HEK293 (cell line): Measurements from ENCODE around the gene VWF.
"Not testable (repeated sequence)": the region's sequence is repeated elsewhere in the genome, so short reads cannot be mapped to it uniquely, and the experiment has no call there.

Source experiments
- CTCF ChIP-seq: fragments of 450-650 bp; formaldehyde crosslinking; IDR thresholded peaks from 2 replicates; pipeline ENCODE4 v1.5.1; 2016; ENCODE audit warnings: missing biosample characterization, missing genetic modification characterization
- HOXA7 ChIP-seq: sonication (generic); formaldehyde crosslinking; IDR thresholded peaks from 2 replicates; pipeline ENCODE4 v1.8.1; 2022; ENCODE audit warnings: missing genetic modification reagents, borderline replicate concordance
- REST ChIP-seq: fragments of 450-650 bp; formaldehyde crosslinking; IDR thresholded peaks from 2 replicates; pipeline ENCODE4 v1.5.1; 2016; ENCODE audit warnings: missing biosample characterization, missing genetic modification characterization
- SALL2 ChIP-seq: fragments of 450-650 bp; formaldehyde crosslinking; IDR thresholded peaks from 2 replicates; pipeline ENCODE4 v1.5.0; 2017; ENCODE audit warnings: missing biosample characterization, mild to moderate bottlenecking, missing genetic modification characterization, borderline replicate concordance
- SP2 ChIP-seq: fragments of 450-650 bp; formaldehyde crosslinking; IDR thresholded peaks from 2 replicates; pipeline ENCODE4 v1.5.1; 2016; ENCODE audit warnings: missing biosample characterization, missing genetic modification characterization
- ZBTB10 ChIP-seq: fragments of 450-650 bp; formaldehyde crosslinking; IDR thresholded peaks from 2 replicates; pipeline ENCODE4 v1.5.1; 2016; ENCODE audit warnings: missing biosample characterization, missing genetic modification characterization
- ZBTB7A ChIP-seq: fragments of 450-650 bp; formaldehyde crosslinking; IDR thresholded peaks from 2 replicates; pipeline ENCODE4 v1.5.1; 2016; ENCODE audit warnings: low read depth, missing biosample characterization, missing genetic modification characterization
- ZNF138 ChIP-seq: fragments of 450-650 bp; formaldehyde crosslinking; IDR thresholded peaks from 2 replicates; pipeline ENCODE4 v1.5.1; 2016; ENCODE audit warnings: missing biosample characterization, missing genetic modification characterization, borderline replicate concordance
- ZNF184 ChIP-seq: fragments of 450-650 bp; IDR thresholded peaks from 2 replicates; pipeline ENCODE4 v1.5.1; 2018; ENCODE audit warnings: missing biosample characterization, mild to moderate bottlenecking, missing genetic modification characterization
- ZNF274 ChIP-seq, 2 experiments: fragments of 200-500 bp in 1 of 2; fragments of 450-650 bp in 1 of 2; sonication (Bioruptor generic) in 1 of 2; formaldehyde crosslinking in 1 of 2; IDR thresholded peaks; 2 replicates each; pipeline versions ENCODE4 v1.5.1 to v1.6.1; 2014 to 2016; ENCODE audit warnings: borderline replicate concordance in 1 of 2, inconsistent platforms in 1 of 2, low read length in 1 of 2, missing biosample characterization in 1 of 2, missing genetic modification characterization in 1 of 2
- ZNF768 ChIP-seq: fragments of 450-650 bp; formaldehyde crosslinking; IDR thresholded peaks from 2 replicates; pipeline ENCODE4 v1.5.1; 2018; ENCODE audit warnings: missing biosample characterization, mild to moderate bottlenecking, missing genetic modification characterization

GRCh38 chr12:6148722-6149121 is 24.3 kb upstream of the VWF start:
- TF ChIP-seq HOXA7; ZNF138; CTCF (tag by site-specific recombination); ZNF768 (tag by site-specific recombination); ZBTB10 (tag by site-specific recombination); ZNF184 (tag by site-specific recombination); REST (tag by site-specific recombination); SP2 (tag by site-specific recombination); SALL2 (tag by site-specific recombination); ZBTB7A; ZNF274 (IDR thresholded peaks at IDR 0.05; ENCODE audit: low read length); ZNF274 (tag by site-specific recombination; IDR thresholded peaks at IDR 0.05; ENCODE audit: borderline replicate concordance): not testable (repeated sequence)
